Natural killer cell (primary cell): ENCODE results near the gene PLXNA2. TPM values are rescaled to one million over a fixed set of nuclear protein-coding genes. Genes with fewer than 3 reads are reported as not detected.

Experiments
- ATAC-seq, 3 donors: fragments of 150-1000 bp in 2 of 3; fragments of 200-7000 bp in 1 of 3; cut with Tn5 transposase; 1 replicate in 1 of 3; 2 replicates in 2 of 3; pipeline ENCODE4 v1.10.0; 2021; ENCODE audit warnings: mild to moderate bottlenecking in 2 of 3, moderate library complexity in 2 of 3
- DNase-seq, 2 donors: peaks; one replicate each; pipeline versions ENCODE4 v3.0.0 to v3.0.0-alpha.2; 2013 to 2021; ENCODE audit warnings: mixed read lengths in 1 of 2
- H3K27ac ChIP-seq: one replicate; pipeline ENCODE4 v1.5.1; 2013; ENCODE audit warnings: mild to moderate bottlenecking, low read length
- H3K27me3 ChIP-seq: one replicate; pipeline ENCODE4 v1.6.1; 2013; ENCODE audit warnings: low read length; ENCODE audit not compliant: control insufficient read depth, insufficient read depth
- H3K36me3 ChIP-seq: one replicate; pipeline ENCODE4 v1.6.1; 2013; ENCODE audit warnings: low read length; ENCODE audit not compliant: control insufficient read depth, insufficient read depth
- H3K4me1 ChIP-seq: one replicate; pipeline ENCODE4 v1.6.1; 2013; ENCODE audit warnings: low read length; ENCODE audit not compliant: control insufficient read depth, insufficient read depth
- H3K4me3 ChIP-seq: one replicate; pipeline ENCODE4 v1.5.1; 2013; ENCODE audit warnings: low read length
- H3K9me3 ChIP-seq: one replicate; pipeline ENCODE4 v1.6.1; 2013; ENCODE audit warnings: low read length; ENCODE audit not compliant: control insufficient read depth, insufficient read depth
- H3K27ac Mint-ChIP-seq, 2 donors: one replicate each; pipeline ENCODE4 v1.8.0; 2022; ENCODE audit warnings: mild to moderate bottlenecking in 2 of 2, mixed read lengths in 2 of 2, moderate library complexity in 1 of 2
- H3K27me3 Mint-ChIP-seq, 2 donors: one replicate each; pipeline ENCODE4 v1.8.0; 2022; ENCODE audit warnings: low read depth in 2 of 2, mixed read lengths in 2 of 2
- H3K36me3 Mint-ChIP-seq: one replicate; pipeline ENCODE4 v1.8.0; 2022; ENCODE audit warnings: mixed read lengths
- H3K4me1 Mint-ChIP-seq, 2 donors: one replicate each; pipeline ENCODE4 v1.8.0; 2022; ENCODE audit warnings: mixed read lengths in 2 of 2
- H3K4me3 Mint-ChIP-seq: one replicate; pipeline ENCODE4 v1.8.0; 2022; ENCODE audit warnings: mild to moderate bottlenecking, moderate library complexity, mixed read lengths
- H3K9me3 Mint-ChIP-seq, 2 donors: one replicate each; pipeline ENCODE4 v1.8.0; 2022; ENCODE audit warnings: mixed read lengths in 2 of 2
- WGBS: methylation state at CpG from one replicate; pipeline ENCODE4 v1.1.7; 2013; ENCODE audit warnings: missing lambda C conversion rate; ENCODE audit not compliant: insufficient coverage; 5-methylcytosine and 5-hydroxymethylcytosine counted together
- intact Hi-C: fragments of 100-400 bp; cut with micrococcal nuclease; formaldehyde crosslinking; loops from one replicate; pipeline ENCODE4 v1.14.2; 2022
- total RNA-seq, 4 donors: library from RNA; stranded (reverse); fragments of 120-200 nt in 1 of 4; gene quantifications; one replicate each; pipeline versions ENCODE4 v1.2.3 to v1.2.4, GENCODE V29; 2013 to 2022
- TF ChIP-seq, protein P1 (sequence below): fragments of 200-600 bp; IDR thresholded peaks from one replicate; pipeline ENCODE4 v1.8.0; 2022; ENCODE audit warnings: antibody characterized with exemption

Gene PLXNA2
- total RNA-seq, 3 donors from 2014 or later (not counting 1 experiment from before 2014, with no cell fraction given) = 2.8 to 8.4 (median 2.8) TPM

- WGBS = 90% methylated on average over 2 of the region's 2 CpGs
- no peak overlapping the region for H3K4me3 ChIP-seq
- no peak overlapping the region for H3K27ac Mint-ChIP-seq
- TF ChIP-seq, protein P1, sequence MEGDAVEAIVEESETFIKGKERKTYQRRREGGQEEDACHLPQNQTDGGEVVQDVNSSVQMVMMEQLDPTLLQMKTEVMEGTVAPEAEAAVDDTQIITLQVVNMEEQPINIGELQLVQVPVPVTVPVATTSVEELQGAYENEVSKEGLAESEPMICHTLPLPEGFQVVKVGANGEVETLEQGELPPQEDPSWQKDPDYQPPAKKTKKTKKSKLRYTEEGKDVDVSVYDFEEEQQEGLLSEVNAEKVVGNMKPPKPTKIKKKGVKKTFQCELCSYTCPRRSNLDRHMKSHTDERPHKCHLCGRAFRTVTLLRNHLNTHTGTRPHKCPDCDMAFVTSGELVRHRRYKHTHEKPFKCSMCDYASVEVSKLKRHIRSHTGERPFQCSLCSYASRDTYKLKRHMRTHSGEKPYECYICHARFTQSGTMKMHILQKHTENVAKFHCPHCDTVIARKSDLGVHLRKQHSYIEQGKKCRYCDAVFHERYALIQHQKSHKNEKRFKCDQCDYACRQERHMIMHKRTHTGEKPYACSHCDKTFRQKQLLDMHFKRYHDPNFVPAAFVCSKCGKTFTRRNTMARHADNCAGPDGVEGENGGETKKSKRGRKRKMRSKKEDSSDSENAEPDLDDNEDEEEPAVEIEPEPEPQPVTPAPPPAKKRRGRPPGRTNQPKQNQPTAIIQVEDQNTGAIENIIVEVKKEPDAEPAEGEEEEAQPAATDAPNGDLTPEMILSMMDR = no peak
- no peaks in the 10 kb centered on the region for H3K4me1 ChIP-seq
- H3K4me1 Mint-ChIP-seq = no peaks in the 10 kb centered on the region
- no peaks in the 10 kb centered on the region for H3K27me3 ChIP-seq
- no peaks in the 10 kb centered on the region for H3K9me3 ChIP-seq
- H3K9me3 Mint-ChIP-seq = no peaks in the 10 kb centered on the region
- intact Hi-C loops = no loop called here
- DNase-seq (no peak), ATAC-seq (no peak)
- H3K27ac ChIP-seq = no peak overlapping the region
- H3K27me3 Mint-ChIP-seq = no peaks in the 10 kb centered on the region
- H3K36me3 ChIP-seq = no peaks in the 10 kb centered on the region
- H3K36me3 Mint-ChIP-seq = no peaks in the 10 kb centered on the region
- no peak overlapping the region for H3K4me3 Mint-ChIP-seq
Measured at GRCh38 chr1:208200116-208200515, 44.1 kb downstream of the PLXNA2 start.

- H3K27ac Mint-ChIP-seq = no peak overlapping the region
- H3K27ac ChIP-seq = no peak overlapping the region
- no peaks in the 10 kb centered on the region for H3K27me3 ChIP-seq
- WGBS = 94% methylated on average over 8 of the region's 8 CpGs
- H3K4me3 Mint-ChIP-seq = no peak overlapping the region
- H3K36me3 ChIP-seq = no peaks in the 10 kb centered on the region
- H3K27me3 Mint-ChIP-seq = no peaks in the 10 kb centered on the region
- no peaks in the 10 kb centered on the region for H3K9me3 ChIP-seq
- no peaks in the 10 kb centered on the region for H3K36me3 Mint-ChIP-seq
- H3K4me1 Mint-ChIP-seq = no peaks in the 10 kb centered on the region
- no peaks in the 10 kb centered on the region for H3K9me3 Mint-ChIP-seq
- no peak overlapping the region for H3K4me3 ChIP-seq
- intact Hi-C loops = no loop called here
- no peak for DNase-seq
- TF ChIP-seq, protein P1 = no peak
- no peaks in the 10 kb centered on the region for H3K4me1 ChIP-seq
- no peak for ATAC-seq
Measured at GRCh38 chr1:208198236-208198635, 45.9 kb downstream of the PLXNA2 start.

- Mint-ChIP-seq H3K27ac (no peak overlapping the region), H3K27me3 (no peaks in the 10 kb centered on the region)
- TF ChIP-seq, protein P1 = no peak
Measured at GRCh38 chr1:208194944-208195343, 49.2 kb downstream of the PLXNA2 start.

GRCh38 chr1:208192995-208193394, 51.2 kb downstream of the PLXNA2 start:
- no peak overlapping the region for H3K4me3 ChIP-seq
- no peak for ATAC-seq
- Mint-ChIP-seq H3K27ac (no peak overlapping the region), H3K4me1 (peaks cover 6 to 7% of the 10 kb centered on the region in 2 donors), H3K4me3 (no peak overlapping the region), H3K27me3 (peaks cover 0 to 6% of the 10 kb centered on the region in 2 donors), H3K9me3 (no peaks in the 10 kb centered on the region), H3K36me3 (no peaks in the 10 kb centered on the region)
- no peaks in the 10 kb centered on the region for H3K4me1 ChIP-seq
- no peaks in the 10 kb centered on the region for H3K36me3 ChIP-seq
- intact Hi-C loops = no loop called here
- TF ChIP-seq, protein P1 = no peak
- no peak for DNase-seq
- no peaks in the 10 kb centered on the region for H3K27me3 ChIP-seq
- no peaks in the 10 kb centered on the region for H3K9me3 ChIP-seq
- 95% methylated on average over 2 of the region's 2 CpGs for whole genome bisulfite sequencing
- H3K27ac ChIP-seq = no peak overlapping the region

More at GRCh38 chr1:208194944-208195343, 49.2 kb downstream of the PLXNA2 start:
- no peak for ATAC-seq
- no peaks in the 10 kb centered on the region for H3K27me3 ChIP-seq
- H3K9me3 ChIP-seq = no peaks in the 10 kb centered on the region
- H3K4me1 Mint-ChIP-seq = no peaks in the 10 kb centered on the region
- no peaks in the 10 kb centered on the region for H3K4me1 ChIP-seq
- DNase-seq = no peak
- H3K36me3 ChIP-seq = no peaks in the 10 kb centered on the region
- WGBS = 86% methylated on average over 3 of the region's 3 CpGs
- no peak overlapping the region for H3K27ac ChIP-seq
- H3K36me3 Mint-ChIP-seq = no peaks in the 10 kb centered on the region
- H3K9me3 Mint-ChIP-seq = no peaks in the 10 kb centered on the region
- no peak overlapping the region for H3K4me3 ChIP-seq
- H3K4me3 Mint-ChIP-seq = no peak overlapping the region
- intact Hi-C loops = no loop called here
